GM10248 (cell line): ENCODE measurements around the gene RPL9.

Experiments
- CTCF ChIA-PET: fragments of 300-600 bp; sonication (Branson Sonifier 250); formaldehyde crosslinking; extraction: SDS; loops from one replicate; lab custom pipeline; 2021; ENCODE audit warnings: antibody characterized with exemption; lab: Yijun Ruan, JAX
- POLR2A ChIA-PET: fragments of 350-650 bp; sonication (Branson Sonifier 250); formaldehyde crosslinking; extraction: SDS; loops from one replicate; lab custom pipeline; 2020; ENCODE audit warnings: antibody characterized with exemption; lab: Yijun Ruan, JAX
- DNase-seq: peaks from one replicate; pipeline ENCODE4 v3.0.0; 2012; ENCODE audit errors: extremely low spot score
- CTCF ChIP-seq: IDR thresholded peaks from 2 replicates; pipeline ENCODE4 v1.5.1; 2012; ENCODE audit warnings: mild to moderate bottlenecking, low read depth; ENCODE audit errors: extremely low read depth, missing control alignments, control extremely low read depth

The RPL9 gene

GRCh38 chr4:39450618-39451017, 8.1 kb downstream of the RPL9 start:
- CTCF ChIA-PET = interaction anchor here (0.6 kb wide), 1 partner anchor 421 kb away, joined by 3 read pairs; no protein-coding TSS in a partner anchor
- DNase-seq = no peak
- POLR2A ChIA-PET = interaction anchor here (0.7 kb wide), 1 partner anchor 37 kb away, joined by 3 read pairs; no protein-coding TSS in a partner anchor
- TF ChIP-seq CTCF = no peak

GRCh38 chr4:39446842-39447573, 11.7 kb downstream of the RPL9 start:
- DNase-seq = peak; percentile 79
- peak; percentile 43 for TF ChIP-seq CTCF
- POLR2A ChIA-PET = interaction anchor here (0.5 to 1.3 kb wide), 3 partner anchors 8 to 639 kb away, joined by 3 to 10 read pairs (median 4); partner anchors contain the start of genes LIAS and RPL9
- CTCF ChIA-PET = interaction anchor here (0.7 to 3.6 kb wide), 6 partner anchors 9 to 664 kb away, joined by 3 to 7 read pairs (median 4); partner anchors contain the start of genes KLB and TLR10

GRCh38 chr4:39446483-39446841, 12.3 kb downstream of the RPL9 start:
- no peak for TF ChIP-seq CTCF
- ChIA-PET POLR2A (interaction anchor here (0.7 to 1.3 kb wide), 2 partner anchors 9 to 12 kb away, joined by 3 to 10 read pairs; partner anchors contain the start of genes LIAS and RPL9), CTCF (interaction anchor here (0.7 to 3.6 kb wide), 4 partner anchors 9 to 40 kb away, joined by 3 to 7 read pairs (median 4); partner anchors contain the start of gene KLB)
- DNase-seq = no peak

GRCh38 chr4:39442998-39443397, 15.7 kb downstream of the RPL9 start:
- POLR2A ChIA-PET = no interaction called here
- CTCF ChIA-PET = interaction anchor here (0.6 kb wide), 1 partner anchor 14 kb away, joined by 3 read pairs; no protein-coding TSS in a partner anchor
- DNase-seq = no peak
- no peak for TF ChIP-seq CTCF

- no peak for TF ChIP-seq CTCF
- POLR2A ChIA-PET = no interaction called here
- CTCF ChIA-PET = no interaction called here
- DNase-seq = no peak
Observed at GRCh38 chr4:39441593-39441992, 17.1 kb downstream of the RPL9 start.

- ChIA-PET CTCF (interaction anchor here (0.7 to 1.7 kb wide), 5 partner anchors 8 to 28 kb away, joined by 3 to 6 read pairs (median 3); no protein-coding TSS in a partner anchor), POLR2A (interaction anchor here (0.6 to 0.8 kb wide), 2 partner anchors 8 to 17 kb away, joined by 3 read pairs; no protein-coding TSS in a partner anchor)
- no peak for TF ChIP-seq CTCF
- no peak for DNase-seq
Observed at GRCh38 chr4:39435659-39436563, 22.8 kb downstream of the RPL9 start.
